GM12892 (cell line): ENCODE data around the gene EID3.

Source experiments
- POLR2A ChIP-seq: IDR thresholded peaks from 2 replicates; pipeline ENCODE4 v1.6.1; 2011; ENCODE audit warnings: low read depth, low read length, control low read depth
- POLR2AphosphoS5 ChIP-seq: IDR thresholded peaks from 2 replicates; pipeline ENCODE4 v1.6.1; 2011; ENCODE audit warnings: low read depth, low read length, control low read depth

GRCh38 chr12:104275689-104276088 lies 27.9 kb upstream of the EID3 start:
- TF ChIP-seq POLR2A (no peak), POLR2AphosphoS5 (no peak)
